NOMO-1 treated with dmso at 0.1 percent for 144 hours (cell line): ENCODE data around the gene GLIPR1.
"Not testable (repeated sequence)": the region's sequence is repeated elsewhere in the genome, so short reads cannot be mapped to it uniquely, and the experiment has no call there.

ENCODE experiments used
- DNase-seq: peaks from one replicate; lab custom pipeline; 2025; ENCODE audit not compliant: unreplicated experiment; lab: John Stamatoyannopoulos, UW

GLIPR1 gene

GRCh38 chr12:75509621-75510020 is 29.1 kb downstream of the GLIPR1 start:
- no peak for DNase-seq

- DNase-seq = peak; percentile 93
Measured at GRCh38 chr12:75511116-75512048, 30.8 kb downstream of the GLIPR1 start, which contains the start of gene KRR1. Gene KRR1 (minus strand): TSS chr12:75511609. CDS start chr12:75511597, 12 bp downstream.

- DNase-seq = not testable (repeated sequence)
Measured at GRCh38 chr12:75521224-75521623, 40.7 kb downstream of the GLIPR1 start.

- DNase-seq = not testable (repeated sequence)
Measured at GRCh38 chr12:75522124-75522523, 41.6 kb downstream of the GLIPR1 start.

- DNase-seq = no peak
Measured at GRCh38 chr12:75525263-75525662, 44.7 kb downstream of the GLIPR1 start.

- DNase-seq = peak; percentile 57
Measured at GRCh38 chr12:75526655-75527511, 46.3 kb downstream of the GLIPR1 start.

GRCh38 chr12:75528272-75528671 is 47.7 kb downstream of the GLIPR1 start:
- no peak for DNase-seq

- no peak for DNase-seq
Measured at GRCh38 chr12:75528692-75529091, 48.1 kb downstream of the GLIPR1 start.

- DNase-seq = no peak
Measured at GRCh38 chr12:75529316-75529715, 48.8 kb downstream of the GLIPR1 start.

GRCh38 chr12:75529826-75530225 is 49.3 kb downstream of the GLIPR1 start:
- no peak for DNase-seq

GRCh38 chr12:75533239-75533638 is 52.7 kb downstream of the GLIPR1 start:
- no peak for DNase-seq

GRCh38 chr12:75539889-75540288 is 59.3 kb downstream of the GLIPR1 start:
- DNase-seq = no peak

GRCh38 chr12:75542942-75543341 is 62.4 kb downstream of the GLIPR1 start:
- no peak for DNase-seq

- no peak for DNase-seq
Measured at GRCh38 chr12:75543529-75543928, 63.0 kb downstream of the GLIPR1 start.

- DNase-seq = no peak
Measured at GRCh38 chr12:75545636-75546035, 65.1 kb downstream of the GLIPR1 start.

- no peak for DNase-seq
Measured at GRCh38 chr12:75548879-75549278, 68.3 kb downstream of the GLIPR1 start.

GRCh38 chr12:75549989-75550388 is 69.4 kb downstream of the GLIPR1 start:
- no peak for DNase-seq

GRCh38 chr12:75550401-75551240 is 70.1 kb downstream of the GLIPR1 start:
- DNase-seq = no peak

GRCh38 chr12:75551477-75551876 is 70.9 kb downstream of the GLIPR1 start:
- DNase-seq = no peak

- peak; percentile 43 for DNase-seq
Measured at GRCh38 chr12:75553398-75553797, 72.8 kb downstream of the GLIPR1 start.
